GM18909 (cell line): ENCODE measurements around the gene HTR1D.
"Not testable (repeated sequence)": the region's sequence is repeated elsewhere in the genome, so short reads cannot be mapped to it uniquely, and the experiment has no call there.

Experiments
- ATAC-seq: cut with Tn5 transposase; IDR thresholded peaks from one replicate; pipeline ENCODE4 v1.9.1; 2021; ENCODE audit warnings: mild to moderate bottlenecking; ENCODE audit not compliant: unreplicated experiment, poor library complexity

The HTR1D gene

GRCh38 chr1:23222331-23222730, 5.0 kb upstream of the HTR1D start:
- no peak for ATAC-seq

GRCh38 chr1:23221107-23221506, 3.8 kb upstream of the HTR1D start:
- no peak for ATAC-seq

- no peak for ATAC-seq
These were observed 406 bp downstream of the HTR1D start for GRCh38 chr1:23216771-23217420.

GRCh38 chr1:23215751-23216449, 1.4 kb downstream of the HTR1D start:
- ATAC-seq, result no peak

DNA sequence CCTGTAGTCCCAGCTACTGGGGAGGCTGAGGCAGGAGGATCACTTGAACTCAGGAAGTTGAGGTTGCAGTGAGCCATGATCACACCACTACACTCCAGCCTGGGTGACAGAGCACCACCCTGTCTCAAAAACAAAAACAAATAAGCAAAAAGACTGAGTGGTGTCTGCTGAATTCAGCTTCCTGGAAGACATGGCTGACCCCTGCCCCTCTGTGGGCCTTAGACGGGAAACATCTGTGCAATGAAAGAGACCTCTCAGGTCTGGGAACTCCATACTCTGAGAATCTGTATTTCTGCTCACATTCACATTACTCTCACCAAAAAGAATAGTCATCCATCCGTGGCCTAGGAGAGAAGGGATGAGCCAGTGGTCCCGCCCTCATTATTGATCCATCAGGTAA, 2.0 kb downstream of the HTR1D start:
- no peak for ATAC-seq

DNA sequence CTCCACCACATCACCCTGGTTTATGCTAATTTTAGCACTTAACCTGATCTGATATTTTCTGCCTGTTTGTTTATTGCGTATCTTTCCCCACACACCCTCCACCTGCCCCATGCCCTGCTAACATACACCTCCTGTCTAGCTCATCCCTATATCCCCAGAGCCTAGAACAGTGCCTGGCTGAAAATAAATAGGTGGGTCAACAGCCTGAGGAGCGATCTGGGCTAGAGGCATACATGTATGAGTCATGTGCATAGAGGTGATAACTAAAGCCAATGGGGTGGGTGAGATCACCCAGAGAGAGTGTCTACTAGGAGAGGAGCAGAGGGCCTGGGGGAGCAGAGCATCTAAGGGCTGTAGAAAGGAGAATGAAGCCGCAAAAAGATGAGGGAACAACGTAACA, 2.7 kb downstream of the HTR1D start:
- ATAC-seq, result no peak

DNA sequence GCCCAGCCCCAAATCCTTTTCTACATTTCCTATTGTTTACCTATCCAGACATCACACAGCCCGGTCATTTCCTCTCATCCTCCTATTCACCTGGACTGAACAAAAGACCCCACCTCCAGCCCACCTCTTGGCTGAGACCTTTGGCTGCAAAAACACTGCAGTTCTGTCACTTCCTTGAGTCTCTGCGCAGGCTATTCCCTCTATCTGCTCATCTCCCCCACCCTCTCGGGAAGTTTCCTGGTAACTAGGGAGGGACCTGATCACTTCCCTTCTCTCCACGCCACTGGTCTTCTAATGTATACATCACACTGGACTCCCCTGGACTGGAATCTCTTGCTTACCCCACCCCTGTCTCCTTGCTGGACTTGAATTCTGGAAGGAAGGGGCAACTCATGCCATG, 5.3 kb downstream of the HTR1D start:
- ATAC-seq, result no peak

GRCh38 chr1:23210963-23211362, 6.3 kb downstream of the HTR1D start:
- no peak for ATAC-seq

GRCh38 chr1:23210351-23210785, 6.9 kb downstream of the HTR1D start:
- ATAC-seq, result no peak

DNA sequence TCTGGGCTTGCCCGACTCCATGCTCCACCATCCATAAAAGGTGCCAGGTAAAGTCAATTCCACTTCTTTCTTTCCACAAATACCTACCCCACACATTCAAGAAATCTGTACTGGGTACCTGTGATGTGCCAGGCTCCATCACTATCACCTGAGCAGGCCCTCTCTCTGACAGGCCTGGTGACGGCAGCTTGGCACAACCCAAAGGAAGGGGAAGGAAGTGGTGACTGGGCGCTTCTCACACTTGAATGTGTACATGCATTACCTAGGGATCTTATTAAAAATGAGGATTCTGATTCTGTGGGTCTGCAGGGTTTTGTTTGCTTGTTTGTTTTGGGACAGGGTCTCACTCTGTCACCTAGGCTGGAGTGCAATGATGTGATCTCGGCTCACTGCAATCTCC, 7.5 kb downstream of the HTR1D start:
- no peak for ATAC-seq

GRCh38 chr1:23208527-23208926, 8.8 kb downstream of the HTR1D start:
- no peak for ATAC-seq

GRCh38 chr1:23207733-23208132, 9.6 kb downstream of the HTR1D start:
- ATAC-seq, result not testable (repeated sequence)

DNA sequence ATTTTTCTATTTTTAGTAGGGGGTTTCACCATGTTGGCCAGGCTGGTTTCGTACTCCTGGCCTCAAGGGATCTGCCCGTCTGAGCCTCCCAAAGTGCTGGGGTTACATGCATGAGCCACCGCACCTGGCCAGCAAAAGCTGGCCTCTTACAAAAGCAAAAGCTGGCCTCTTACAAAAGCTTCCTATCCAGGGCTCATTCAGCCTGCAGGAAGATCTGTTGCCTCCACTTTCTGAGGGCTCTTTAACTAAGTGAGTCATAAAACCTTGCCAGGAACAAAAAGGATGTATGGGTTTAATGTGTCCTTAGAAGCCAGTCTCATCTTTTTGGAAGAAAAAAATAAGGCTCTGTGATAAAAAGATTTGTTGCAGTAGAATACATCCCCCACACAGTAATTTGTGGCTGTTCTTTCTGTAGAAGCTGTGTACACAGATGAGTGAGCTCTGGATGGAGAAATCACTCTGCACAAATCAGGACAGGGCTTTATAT, 15.0 kb downstream of the HTR1D start:
- ATAC-seq, result no peak

- no peak for ATAC-seq
These were observed 16.4 kb downstream of the HTR1D start for GRCh38 chr1:23200883-23201282.

- no peak for ATAC-seq
These were observed 18.9 kb downstream of the HTR1D start for GRCh38 chr1:23198373-23198772.

DNA sequence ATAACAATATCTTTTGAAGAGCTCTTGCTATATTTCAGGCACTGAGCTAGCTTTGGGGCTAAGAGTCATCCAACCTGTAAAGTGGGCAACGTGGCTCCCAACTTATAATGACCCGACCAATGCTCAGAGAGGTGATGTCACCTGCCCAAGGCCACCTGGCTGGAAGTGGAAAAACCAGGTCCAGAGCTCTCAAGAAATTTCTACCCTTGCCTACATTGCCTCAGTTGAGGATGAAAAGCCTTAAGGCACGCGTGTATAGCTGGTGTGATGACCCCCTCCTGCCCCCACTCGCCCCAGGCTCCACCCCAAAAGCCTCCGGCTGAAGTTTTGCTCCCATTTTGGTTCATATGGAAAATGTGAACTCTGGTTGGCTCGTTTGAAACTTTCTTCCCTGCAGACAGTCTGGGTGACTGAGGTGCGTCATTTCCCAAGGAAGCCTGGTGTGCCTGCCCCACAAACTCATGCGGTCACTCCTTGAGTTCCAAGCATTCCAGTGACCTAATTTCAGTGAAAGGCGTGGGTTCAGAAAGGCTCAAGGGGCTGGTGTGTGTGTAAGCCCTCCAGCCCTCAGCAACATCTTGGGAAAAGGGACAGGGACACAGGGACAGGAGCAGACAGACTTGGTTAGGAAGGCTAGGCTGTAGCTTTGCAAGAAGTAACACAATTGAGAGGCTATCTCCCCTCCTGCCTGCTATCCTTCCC, 20.5 kb downstream of the HTR1D start:
- no peak for ATAC-seq

GRCh38 chr1:23194119-23194984, 22.9 kb downstream of the HTR1D start:
- ATAC-seq, result no peak

GRCh38 chr1:23193391-23194118, 23.7 kb downstream of the HTR1D start:
- ATAC-seq, result no peak

- ATAC-seq, result no peak
These were observed 26.1 kb downstream of the HTR1D start for GRCh38 chr1:23191199-23191598.
